A673 (cell line): Measurements from ENCODE around the gene TLDC2. TPM values are rescaled to one million over a fixed set of nuclear protein-coding genes. Genes with fewer than 3 reads are reported as not detected.

Source experiments
- BruUV-seq: library from RNA; stranded (reverse); fragments of 400-500 nt; replicated peaks from 2 replicates; lab custom pipeline; 2021; lab: Mats Ljungman, UMichigan
- CTCF ChIA-PET: fragments of 300-600 bp; sonication (Branson Sonifier 250); formaldehyde crosslinking; loops from one replicate; lab custom pipeline; 2022; ENCODE audit warnings: antibody characterized with exemption; lab: Charles Lee
- POLR2A ChIA-PET: fragments of 300-600 bp; sonication (Branson Sonifier 250); formaldehyde crosslinking; loops from one replicate; lab custom pipeline; 2022; ENCODE audit warnings: antibody characterized with exemption; ENCODE audit not compliant: low non-redundant PET; lab: Charles Lee
- DNase-seq: peaks from one replicate; pipeline ENCODE4 v3.0.0-alpha.2; 2015; ENCODE audit warnings: low spot score
- H3K27ac ChIP-seq: fragments of 200-600 bp; sonication (generic); 2 replicates; pipeline ENCODE4 v1.5.1; 2016; ENCODE audit warnings: mixed run types, low read depth, mild to moderate bottlenecking, mixed read lengths, antibody characterized with exemption, low read length; ENCODE audit not compliant: poor library complexity, severe bottlenecking
- H3K27me3 ChIP-seq: fragments of 200-600 bp; sonication (generic); replicated peaks from 2 replicates; pipeline ENCODE4 v1.6.1; 2017; ENCODE audit warnings: mixed run types, low read depth, mild to moderate bottlenecking, mixed read lengths, antibody characterized with exemption, low read length; ENCODE audit not compliant: insufficient read depth, poor library complexity
- H3K36me3 ChIP-seq: fragments of 200-600 bp; sonication (generic); 2 replicates; pipeline ENCODE4 v1.6.1; 2016; ENCODE audit warnings: mixed run types, mild to moderate bottlenecking, mixed read lengths, antibody characterized with exemption, low read length; ENCODE audit not compliant: insufficient read depth, poor library complexity, severe bottlenecking
- H3K4me1 ChIP-seq: fragments of 200-600 bp; sonication (generic); 2 replicates; pipeline ENCODE4 v1.6.1; 2017; ENCODE audit warnings: mixed run types, mild to moderate bottlenecking, mixed read lengths, antibody characterized with exemption, low read length; ENCODE audit not compliant: insufficient read depth, poor library complexity, severe bottlenecking
- H3K4me3 ChIP-seq: fragments of 200-600 bp; sonication (generic); 2 replicates; pipeline ENCODE4 v1.5.1; 2016; ENCODE audit warnings: low read depth, mixed run types, mild to moderate bottlenecking, mixed read lengths, low read length; ENCODE audit not compliant: poor library complexity, severe bottlenecking
- H3K9me3 ChIP-seq: fragments of 200-600 bp; sonication (generic); 2 replicates; pipeline ENCODE4 v1.6.1; 2016; ENCODE audit warnings: mixed run types, low read depth, mild to moderate bottlenecking, mixed read lengths, antibody characterized with exemption, low read length; ENCODE audit not compliant: poor library complexity, severe bottlenecking
- EZH2 ChIP-seq: fragments of 200-600 bp; sonication (generic); IDR thresholded peaks from 2 replicates; pipeline ENCODE4 v1.6.1; 2017; ENCODE audit warnings: borderline replicate concordance, low read depth, mild to moderate bottlenecking, mixed read lengths, antibody characterized with exemption, low read length; ENCODE audit not compliant: poor library complexity, severe bottlenecking
- intact Hi-C: fragments of 100-400 bp; cut with micrococcal nuclease; formaldehyde crosslinking; loops from one replicate; pipeline ENCODE4 v1.10.0; 2022; ENCODE audit not compliant: unreplicated experiment
- total RNA-seq: library from RNA; stranded (reverse); gene quantifications from 2 replicates; pipeline ENCODE4 v1.2.3, GENCODE V29; 2021
- TF ChIP-seq, protein P1 (sequence below): fragments of 300-800, 200-600 bp; sonication (generic); conservative IDR thresholded peaks from 2 replicates; pipeline ENCODE4 v1.5.1; 2017; ENCODE audit warnings: low read depth, mild to moderate bottlenecking, antibody characterized with exemption, low read length, moderate library complexity, mixed read lengths

TLDC2 gene
- total RNA-seq, 1 experiment from 2014 or later, result not detected

DNA sequence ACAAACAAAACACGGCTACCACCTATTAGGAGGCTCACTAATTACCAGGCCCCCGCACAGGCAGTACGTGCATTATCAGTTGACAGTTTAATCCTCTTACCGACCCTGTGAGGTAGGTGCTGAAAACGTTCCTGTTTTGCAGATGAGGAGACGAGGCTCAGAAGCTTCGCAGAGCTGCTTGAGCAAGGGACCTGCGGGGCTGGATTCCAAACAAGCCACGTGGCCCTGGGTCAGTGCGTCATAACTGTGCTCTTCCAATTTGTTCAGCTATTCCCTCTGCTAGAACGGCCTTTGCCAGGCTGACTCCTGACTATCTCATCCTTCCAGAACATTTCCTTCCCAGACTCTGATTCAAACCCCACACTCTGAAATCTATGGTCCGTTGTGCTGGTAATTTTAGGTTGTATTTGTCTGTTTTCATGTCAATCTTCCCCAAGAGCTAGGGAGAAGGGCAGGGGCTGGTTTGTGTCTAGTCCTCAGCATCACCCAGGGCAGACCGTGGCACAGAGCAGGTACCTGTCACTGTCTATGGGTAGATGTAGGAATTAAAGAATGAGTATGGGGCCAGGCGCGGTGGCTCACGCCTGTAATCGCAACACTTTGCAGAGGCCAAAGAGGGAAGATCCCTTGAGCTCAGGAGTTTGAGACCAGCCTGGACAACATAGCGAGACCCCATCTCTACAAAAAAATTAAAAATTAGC lies 28.8 kb upstream of the TLDC2 start:
- no TSS peak for BruUV-seq
- POLR2A ChIA-PET, result no interaction called here
- CTCF ChIA-PET, result no interaction called here

DNA sequence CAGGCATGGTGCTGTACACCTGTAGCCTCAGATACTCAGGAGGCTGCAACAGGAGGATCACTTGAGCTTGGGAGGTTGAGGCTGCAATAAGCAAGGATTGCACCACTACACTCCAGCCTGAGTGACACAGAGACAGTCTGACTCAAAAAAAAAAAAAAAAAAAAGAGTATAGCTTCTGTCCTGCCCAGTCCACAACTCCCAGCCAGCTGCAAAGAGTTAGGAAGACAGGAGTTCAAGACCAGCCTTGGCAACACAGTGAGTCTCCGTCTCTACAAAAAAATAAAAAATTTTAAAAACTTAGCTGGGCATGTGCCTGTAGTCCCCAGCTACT lies 28.3 kb upstream of the TLDC2 start:
- BruUV-seq, result no TSS peak
- POLR2A ChIA-PET, result no interaction called here
- CTCF ChIA-PET, result no interaction called here
- no peak for TF ChIP-seq EZH2
- TF ChIP-seq, protein P1, sequence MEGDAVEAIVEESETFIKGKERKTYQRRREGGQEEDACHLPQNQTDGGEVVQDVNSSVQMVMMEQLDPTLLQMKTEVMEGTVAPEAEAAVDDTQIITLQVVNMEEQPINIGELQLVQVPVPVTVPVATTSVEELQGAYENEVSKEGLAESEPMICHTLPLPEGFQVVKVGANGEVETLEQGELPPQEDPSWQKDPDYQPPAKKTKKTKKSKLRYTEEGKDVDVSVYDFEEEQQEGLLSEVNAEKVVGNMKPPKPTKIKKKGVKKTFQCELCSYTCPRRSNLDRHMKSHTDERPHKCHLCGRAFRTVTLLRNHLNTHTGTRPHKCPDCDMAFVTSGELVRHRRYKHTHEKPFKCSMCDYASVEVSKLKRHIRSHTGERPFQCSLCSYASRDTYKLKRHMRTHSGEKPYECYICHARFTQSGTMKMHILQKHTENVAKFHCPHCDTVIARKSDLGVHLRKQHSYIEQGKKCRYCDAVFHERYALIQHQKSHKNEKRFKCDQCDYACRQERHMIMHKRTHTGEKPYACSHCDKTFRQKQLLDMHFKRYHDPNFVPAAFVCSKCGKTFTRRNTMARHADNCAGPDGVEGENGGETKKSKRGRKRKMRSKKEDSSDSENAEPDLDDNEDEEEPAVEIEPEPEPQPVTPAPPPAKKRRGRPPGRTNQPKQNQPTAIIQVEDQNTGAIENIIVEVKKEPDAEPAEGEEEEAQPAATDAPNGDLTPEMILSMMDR, result no peak
- Histone ChIP-seq H3K4me1 (peaks cover 28% of the 10 kb centered on the region), H3K27me3 (no peaks in the 10 kb centered on the region), H3K36me3 (peaks cover 3% of the 10 kb centered on the region), H3K4me3 (no peak overlapping the region), H3K9me3 (no peaks in the 10 kb centered on the region), H3K27ac (no peak overlapping the region)
- intact Hi-C loops, result no loop called here
- no peak for DNase-seq

More for the DNA sequence above, 28.8 kb upstream of the TLDC2 start:
- H3K4me1 ChIP-seq, result peaks cover 33% of the 10 kb centered on the region
- intact Hi-C loops, result no loop called here
- H3K27me3 ChIP-seq, result no peaks in the 10 kb centered on the region
- no peak for DNase-seq
- no peak overlapping the region for H3K4me3 ChIP-seq
- H3K36me3 ChIP-seq, result peaks cover 3% of the 10 kb centered on the region
- H3K27ac ChIP-seq, result no peak overlapping the region
- TF ChIP-seq EZH2, result no peak
- TF ChIP-seq, protein P1, result no peak
- no peaks in the 10 kb centered on the region for H3K9me3 ChIP-seq

DNA sequence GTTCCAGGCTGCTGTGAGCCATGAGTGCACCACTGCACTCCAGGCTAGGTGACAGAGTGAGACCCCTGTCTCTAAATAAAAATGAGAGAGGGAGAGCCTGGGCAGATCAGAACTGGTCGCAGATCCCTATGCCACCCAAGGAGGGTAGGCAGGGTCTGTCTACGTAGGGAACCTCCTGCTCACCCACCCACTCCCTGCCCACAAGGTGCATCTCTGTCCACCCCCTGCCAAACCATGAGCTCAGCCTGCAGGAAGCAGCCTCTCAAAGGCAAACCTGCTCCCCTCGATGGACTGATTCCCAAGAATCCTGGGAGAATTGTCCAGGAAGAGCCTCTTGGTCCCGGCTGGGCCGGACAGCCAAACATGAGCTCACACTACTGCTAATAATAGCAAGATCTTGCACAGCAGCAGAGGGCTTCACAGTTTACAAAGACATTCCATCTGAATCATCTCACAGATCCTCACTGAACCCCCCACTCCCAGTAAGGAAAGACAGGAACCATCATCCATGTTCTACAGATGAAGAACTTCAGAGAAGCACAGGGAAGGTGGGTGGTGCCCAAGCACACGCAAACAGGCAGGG lies 27.8 kb upstream of the TLDC2 start:
- POLR2A ChIA-PET, result no interaction called here
- intact Hi-C loops, result no loop called here

More for the DNA sequence above, 27.8 kb upstream of the TLDC2 start:
- Histone ChIP-seq H3K4me1 (peaks cover 23% of the 10 kb centered on the region), H3K27ac (no peak overlapping the region), H3K4me3 (no peak overlapping the region), H3K36me3 (peaks cover 3% of the 10 kb centered on the region), H3K27me3 (no peaks in the 10 kb centered on the region), H3K9me3 (no peaks in the 10 kb centered on the region)
- TF ChIP-seq EZH2, result no peak
- TF ChIP-seq, protein P1, result no peak
- CTCF ChIA-PET, result no interaction called here
- no TSS peak for BruUV-seq
- DNase-seq, result no peak
